Colon (tissue), 2 donors: Measurements from ENCODE around the gene CLECL1.
"Not testable (repeated sequence)": the region's sequence is repeated elsewhere in the genome, so short reads cannot be mapped to it uniquely, and the experiment has no call there.

Experiments used
- FAIRE-seq: peaks from 2 replicates; lab custom pipeline; 2012; peaks lifted over from hg19 to GRCh38; lab: Jason Lieb, UNC
- donor health status: control.
- donor health status: control.

CLECL1 gene

DNA sequence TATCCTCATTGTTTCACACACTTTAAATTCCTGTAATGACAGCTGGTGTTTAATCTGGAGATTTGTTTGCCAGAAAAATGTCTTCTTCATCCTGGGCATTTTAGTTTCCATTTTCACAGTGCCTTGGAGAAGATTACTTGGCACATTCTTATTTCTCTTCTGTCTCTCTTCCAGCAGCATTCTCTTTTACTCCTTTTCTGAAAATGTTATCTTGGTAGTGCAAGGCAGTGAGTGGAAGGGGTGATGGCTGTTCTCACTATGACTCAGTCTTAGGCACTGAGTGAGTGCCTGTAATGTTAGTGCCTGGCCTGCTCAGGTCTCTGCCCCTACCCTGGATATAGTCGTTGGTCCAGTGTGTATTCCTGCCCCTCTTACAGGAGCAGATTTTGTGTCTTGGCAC is 13.1 kb downstream of the CLECL1 start:
- no peak for FAIRE-seq

DNA sequence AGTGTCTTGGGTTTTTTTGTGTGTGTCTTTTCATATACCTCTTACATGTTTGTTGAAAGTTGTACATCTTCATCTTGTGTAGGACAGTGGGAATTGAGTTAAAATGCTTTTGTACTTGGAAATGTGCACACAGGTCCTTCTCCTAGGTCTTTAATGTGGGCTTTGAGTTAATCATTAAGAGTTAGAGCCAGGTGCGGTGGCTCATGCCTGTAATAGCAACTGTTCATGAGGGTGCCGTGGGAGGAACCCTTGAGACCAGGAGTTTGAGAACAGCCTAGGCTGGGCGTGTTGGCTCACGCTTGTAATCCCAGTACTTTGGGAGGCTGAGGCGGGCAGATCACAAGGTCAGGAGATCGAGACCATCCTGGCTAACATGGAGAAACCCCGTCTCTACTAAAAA is 13.9 kb downstream of the CLECL1 start:
- FAIRE-seq: no peak

- FAIRE-seq: no peak
Observed at GRCh38 chr12:9717070-9717925, 15.6 kb downstream of the CLECL1 start.

GRCh38 chr12:9713032-9713558 is 19.8 kb downstream of the CLECL1 start:
- FAIRE-seq: not testable (repeated sequence)

- no peak for FAIRE-seq
Observed at GRCh38 chr12:9711664-9712063, 21.2 kb downstream of the CLECL1 start.

GRCh38 chr12:9710584-9711375 is 22.1 kb downstream of the CLECL1 start:
- no peak for FAIRE-seq

- no peak for FAIRE-seq
Observed at GRCh38 chr12:9708853-9709252, 24.0 kb downstream of the CLECL1 start.

DNA sequence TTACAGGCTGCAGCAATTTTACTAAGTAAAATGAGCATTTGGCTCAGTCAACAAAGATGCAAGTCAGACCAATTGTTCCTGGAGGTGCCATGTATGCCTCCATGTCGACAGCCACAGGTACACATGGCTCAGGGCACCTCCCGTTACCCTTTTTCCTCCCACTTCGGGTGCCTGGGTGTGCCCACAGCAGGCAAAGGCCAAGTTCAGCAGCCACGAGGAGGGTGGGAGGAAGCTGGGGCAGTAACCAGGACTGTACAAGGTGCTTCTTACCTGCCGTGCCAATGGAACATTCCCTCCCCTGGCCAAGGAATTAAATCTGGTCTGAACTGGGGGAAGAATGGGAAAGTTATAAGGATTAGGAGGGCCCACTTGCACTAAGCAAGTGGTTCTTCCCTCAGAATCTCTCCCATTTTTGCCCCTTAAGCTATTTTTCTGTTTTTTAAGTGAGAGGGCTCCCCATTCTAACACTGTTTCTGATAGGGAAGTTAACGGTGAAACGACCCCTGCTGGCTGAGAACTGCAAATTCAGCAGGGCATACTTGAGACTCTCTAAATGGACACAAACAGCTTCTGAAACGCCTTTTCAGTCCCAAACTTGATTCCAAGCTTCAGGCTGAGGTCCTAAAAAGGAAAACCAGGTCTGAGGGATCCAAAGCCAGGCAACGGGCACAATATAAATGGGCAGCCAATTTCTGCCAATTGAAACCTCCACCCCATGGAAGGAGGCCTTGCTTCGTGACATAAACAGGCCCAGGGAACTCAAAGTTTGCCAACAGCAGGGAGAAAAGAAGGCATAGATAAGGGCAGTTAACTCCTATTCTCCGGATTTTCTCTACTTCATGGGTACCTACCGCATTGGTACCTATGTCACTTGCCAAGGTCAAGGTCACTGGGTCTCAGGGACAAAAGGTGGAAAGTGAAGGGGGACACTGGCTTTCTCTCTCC is 24.8 kb downstream of the CLECL1 start:
- no peak for FAIRE-seq

DNA sequence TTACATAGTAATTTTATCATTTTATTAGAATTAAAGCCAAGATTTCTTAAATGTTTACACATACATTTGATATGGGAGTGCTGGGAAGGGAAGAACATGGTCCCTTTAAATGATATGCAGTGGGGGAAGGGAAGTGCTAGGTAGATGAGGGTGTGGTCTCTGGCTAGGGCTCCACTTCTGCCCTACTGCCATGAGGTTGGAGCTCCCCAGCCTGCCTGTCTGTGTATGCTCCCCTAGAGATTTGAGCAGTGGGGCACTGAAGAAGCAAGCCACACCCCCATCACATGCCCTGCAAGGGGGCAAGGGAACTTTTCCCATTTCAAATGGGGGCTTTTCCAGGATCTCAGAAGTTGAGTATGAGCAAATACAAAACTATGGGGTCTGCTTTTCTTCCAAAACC is 25.5 kb downstream of the CLECL1 start:
- no peak for FAIRE-seq

- no peak for FAIRE-seq
Observed at GRCh38 chr12:9706086-9706685, 26.7 kb downstream of the CLECL1 start.

DNA sequence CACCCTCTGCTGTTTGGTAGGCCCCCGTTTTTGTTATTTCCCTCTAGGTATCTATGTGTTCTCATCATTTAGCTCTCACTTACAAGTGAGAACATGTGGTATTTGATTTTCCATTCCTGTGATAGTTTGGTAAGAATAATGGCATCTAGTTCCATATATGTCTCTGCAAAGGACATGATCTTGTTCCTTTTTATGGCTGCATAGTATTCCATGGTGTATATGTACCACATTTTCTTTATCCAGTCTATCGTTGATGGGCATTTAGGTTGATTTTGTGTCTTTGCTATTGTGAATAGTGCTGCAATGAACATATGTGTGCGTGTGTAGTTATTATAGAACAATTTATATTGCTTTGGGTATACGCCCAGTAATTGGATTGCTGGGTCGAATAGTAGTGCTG is 28.3 kb downstream of the CLECL1 start:
- FAIRE-seq: not testable (repeated sequence)

DNA sequence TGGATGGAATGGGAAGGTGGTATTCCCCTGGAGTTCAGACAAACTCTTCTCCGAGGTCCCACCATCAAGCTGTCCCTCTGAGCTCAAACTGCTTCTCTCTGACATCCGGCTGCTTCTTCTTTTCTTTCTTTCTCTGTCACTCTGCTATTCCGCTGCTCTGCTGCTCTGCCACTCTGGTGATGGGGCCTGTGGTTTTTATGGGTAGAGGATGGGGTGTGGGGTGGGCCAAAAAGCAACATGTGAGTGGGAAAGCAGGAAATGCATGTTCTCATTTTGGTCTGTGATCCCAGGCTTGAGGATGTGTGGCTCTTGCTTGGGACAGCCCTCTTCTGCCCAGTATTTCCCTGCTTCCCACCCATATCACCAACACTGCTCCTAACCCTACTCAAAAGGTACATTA is 30.6 kb downstream of the CLECL1 start:
- FAIRE-seq: no peak

DNA sequence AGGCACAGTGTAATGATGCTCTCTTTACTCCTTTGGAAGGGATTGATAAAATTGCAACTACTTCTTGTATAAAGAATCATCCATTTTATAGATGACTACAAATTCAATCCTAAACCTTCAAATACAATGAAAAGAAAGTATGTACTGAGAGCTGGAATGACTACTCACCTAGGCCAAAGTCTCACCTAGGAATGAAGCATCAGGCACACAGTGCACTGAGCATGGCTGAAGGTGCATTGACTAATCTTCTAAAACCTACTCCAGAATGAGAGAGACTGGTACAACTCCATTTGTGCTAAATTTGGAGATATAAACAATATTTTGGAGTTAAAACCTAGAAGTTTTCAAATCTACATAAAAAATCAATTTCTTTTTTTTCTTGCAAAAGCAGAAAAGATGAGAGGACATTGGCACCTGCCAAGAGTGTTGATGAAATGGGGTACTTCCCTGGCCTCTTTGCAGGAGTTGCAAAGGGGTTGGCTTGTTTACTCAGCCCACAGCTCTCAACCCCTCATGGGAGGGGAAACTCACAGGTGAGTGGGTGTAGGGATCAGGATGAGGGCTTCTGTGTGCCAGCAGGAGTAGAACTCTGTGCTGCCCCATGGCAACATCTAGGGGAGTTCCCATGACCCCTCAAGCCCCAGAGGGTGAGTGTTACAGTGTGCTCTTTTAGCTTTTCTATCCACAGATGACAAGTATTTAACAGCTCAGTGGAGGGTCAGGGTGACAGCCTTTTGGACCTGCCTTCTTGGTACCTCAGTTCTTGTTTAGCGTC is 31.3 kb downstream of the CLECL1 start:
- no peak for FAIRE-seq

DNA sequence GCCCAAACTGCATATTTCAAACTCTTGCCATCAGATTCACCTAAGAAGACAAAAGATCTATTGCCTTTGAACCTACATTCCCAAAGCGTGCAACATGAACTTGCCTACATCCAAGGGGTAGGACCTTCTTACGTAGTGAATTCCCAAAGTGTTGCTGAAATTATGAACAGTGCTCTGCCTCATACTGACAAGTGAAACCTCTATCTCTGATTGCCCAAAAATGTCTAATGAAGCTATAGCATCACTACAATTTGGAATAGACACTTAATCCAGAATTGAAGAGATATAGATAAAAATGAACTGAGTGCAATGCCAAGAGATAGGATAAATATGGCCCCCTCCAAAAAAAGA is 32.3 kb downstream of the CLECL1 start:
- no peak for FAIRE-seq

DNA sequence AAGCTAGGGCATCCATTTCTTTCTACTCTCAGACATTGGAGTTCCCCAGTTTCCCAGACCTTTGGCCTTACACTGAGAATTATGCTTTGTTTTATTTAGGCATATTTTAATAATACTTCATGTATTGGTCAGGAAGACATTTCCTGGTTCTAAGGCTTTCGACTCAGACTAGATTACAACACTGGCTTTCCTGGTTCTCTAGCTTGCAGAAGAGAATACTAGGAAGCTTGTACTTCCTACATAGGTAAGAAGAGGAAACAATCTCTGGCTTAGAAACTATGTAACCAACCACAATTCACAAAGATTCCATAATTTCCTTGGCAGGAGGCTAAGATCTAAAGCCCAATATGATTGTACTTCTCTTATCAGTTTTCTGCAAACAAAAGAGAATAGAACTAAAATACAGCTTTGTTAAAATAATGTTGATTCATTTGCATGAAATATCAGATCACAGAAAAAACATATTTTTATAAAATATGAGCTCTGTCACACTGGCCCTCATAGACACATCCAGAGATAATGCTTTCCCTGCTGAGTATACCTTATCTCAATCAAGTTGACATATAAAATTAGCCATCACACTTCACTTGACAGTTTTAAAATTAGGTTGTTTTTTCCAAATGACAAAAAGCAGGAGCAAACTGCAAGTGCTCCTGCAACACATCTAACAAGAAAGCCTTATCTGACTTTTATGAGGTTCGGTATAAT is 32.8 kb downstream of the CLECL1 start:
- FAIRE-seq: no peak

DNA sequence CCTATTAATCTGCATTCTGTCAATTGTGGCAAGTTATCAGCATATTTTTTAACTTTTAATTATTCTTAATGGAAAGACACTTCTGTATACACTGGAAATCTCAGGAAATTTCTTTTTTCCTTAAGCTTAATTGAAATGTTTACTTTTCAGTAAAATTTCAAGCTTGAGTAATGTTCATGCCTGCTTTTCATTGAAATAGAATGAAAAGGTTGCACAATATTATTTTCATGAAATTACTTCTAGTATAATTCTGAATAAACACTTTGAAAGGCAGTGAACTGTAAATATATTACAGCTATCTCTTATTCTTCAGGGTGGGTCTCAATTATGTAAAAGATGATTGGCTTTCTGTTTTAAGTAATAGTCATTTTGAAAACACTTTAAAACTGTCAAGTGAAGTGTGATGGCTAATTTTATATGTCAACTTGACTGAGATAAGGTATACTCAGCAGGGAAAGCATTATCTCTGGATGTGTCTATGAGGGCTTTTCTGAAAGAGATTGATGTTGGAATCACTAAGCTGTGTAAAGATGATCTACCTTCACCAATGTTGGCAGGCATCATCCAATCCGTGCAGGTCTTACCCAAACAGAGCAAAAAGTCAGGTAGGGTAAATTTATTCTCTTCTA is 33.5 kb downstream of the CLECL1 start:
- no peak for FAIRE-seq

DNA sequence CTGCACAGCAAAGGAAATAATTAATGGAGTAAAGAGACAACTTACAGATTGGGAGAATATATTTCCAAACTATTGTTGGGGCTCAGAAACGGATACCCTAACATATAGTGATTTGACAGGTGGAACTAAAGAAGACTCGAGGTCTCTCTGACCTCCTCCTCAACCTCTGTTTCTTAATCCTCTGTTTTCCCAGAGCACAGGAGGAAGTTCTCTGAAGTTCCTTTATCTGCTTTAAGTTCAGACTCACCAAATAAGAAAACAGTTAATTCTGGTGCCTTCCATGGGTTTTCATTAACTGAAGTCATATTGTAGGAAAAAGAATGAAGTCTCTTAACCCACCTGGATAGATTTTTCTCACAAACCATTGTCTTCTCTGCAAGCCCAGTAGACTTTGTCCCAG is 34.2 kb downstream of the CLECL1 start:
- FAIRE-seq: no peak

- no peak for FAIRE-seq
Observed at GRCh38 chr12:9697619-9698018, 35.3 kb downstream of the CLECL1 start.

- not testable (repeated sequence) for FAIRE-seq
Observed at GRCh38 chr12:9695661-9696060, 37.2 kb downstream of the CLECL1 start.

GRCh38 chr12:9695150-9695549 is 37.7 kb downstream of the CLECL1 start:
- not testable (repeated sequence) for FAIRE-seq
